Measurements from ENCODE around the gene SUPT16H.

SUPT16H gene

GRCh38 chr14:21367582-21368144, 16.2 kb downstream of the SUPT16H start:
- TF ChIP-seq CTCF (IDR thresholded peaks at IDR 0.05; ENCODE audit: extremely low read depth, missing control alignments), result no peak
- no peak for DNase-seq (ENCODE audit: low spot score)

- no peak for TF ChIP-seq CTCF (IDR thresholded peaks at IDR 0.05; ENCODE audit: extremely low read depth, missing control alignments)
- DNase-seq (ENCODE audit: low spot score), result no peak
Measured at GRCh38 chr14:21356511-21356910, 27.3 kb downstream of the SUPT16H start.

GRCh38 chr14:21352587-21352986, 31.2 kb downstream of the SUPT16H start:
- no peak for TF ChIP-seq CTCF (IDR thresholded peaks at IDR 0.05; ENCODE audit: extremely low read depth, missing control alignments)
- peak; percentile 49 for DNase-seq (ENCODE audit: low spot score)

GRCh38 chr14:21350539-21350938, 33.3 kb downstream of the SUPT16H start:
- DNase-seq (ENCODE audit: low spot score), result no peak
- TF ChIP-seq CTCF (IDR thresholded peaks at IDR 0.05; ENCODE audit: extremely low read depth, missing control alignments), result no peak

GRCh38 chr14:21347201-21347600, 36.6 kb downstream of the SUPT16H start:
- TF ChIP-seq CTCF (IDR thresholded peaks at IDR 0.05; ENCODE audit: extremely low read depth, missing control alignments), result no peak

GRCh38 chr14:21346532-21347135, 37.2 kb downstream of the SUPT16H start:
- no peak for DNase-seq (ENCODE audit: low spot score)
- TF ChIP-seq CTCF (IDR thresholded peaks at IDR 0.05; ENCODE audit: extremely low read depth, missing control alignments), result no peak

More at GRCh38 chr14:21347201-21347600, 36.6 kb downstream of the SUPT16H start:
- no peak for DNase-seq (ENCODE audit: low spot score)

- TF ChIP-seq CTCF (IDR thresholded peaks at IDR 0.05; ENCODE audit: extremely low read depth, missing control alignments), result no peak
- DNase-seq (ENCODE audit: low spot score), result no peak
Measured at GRCh38 chr14:21343035-21343794, 40.6 kb downstream of the SUPT16H start.
